ENCODE data around the gene MSI2.

The MSI2 gene

DNA sequence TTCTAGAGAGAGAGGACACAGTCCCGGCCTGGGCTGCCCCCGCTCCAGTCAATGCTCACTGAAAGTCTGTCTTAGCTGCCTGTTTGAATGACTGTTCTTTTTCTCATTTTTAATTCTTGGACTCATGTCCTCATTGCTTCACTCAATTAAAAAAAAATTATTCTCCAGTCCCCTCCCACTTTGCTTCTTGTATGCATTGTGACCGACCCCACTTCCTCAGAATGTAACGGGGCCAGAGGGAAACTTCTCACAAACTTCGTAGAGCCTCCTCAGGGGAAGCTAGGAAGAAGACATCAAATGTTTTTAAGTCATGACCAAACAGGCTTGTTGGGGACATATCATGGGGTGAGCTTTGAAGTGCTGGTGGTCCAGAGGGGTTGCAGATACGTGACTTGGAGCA lies 375.5 kb downstream of the MSI2 start:
- TF ChIP-seq, protein P1, sequence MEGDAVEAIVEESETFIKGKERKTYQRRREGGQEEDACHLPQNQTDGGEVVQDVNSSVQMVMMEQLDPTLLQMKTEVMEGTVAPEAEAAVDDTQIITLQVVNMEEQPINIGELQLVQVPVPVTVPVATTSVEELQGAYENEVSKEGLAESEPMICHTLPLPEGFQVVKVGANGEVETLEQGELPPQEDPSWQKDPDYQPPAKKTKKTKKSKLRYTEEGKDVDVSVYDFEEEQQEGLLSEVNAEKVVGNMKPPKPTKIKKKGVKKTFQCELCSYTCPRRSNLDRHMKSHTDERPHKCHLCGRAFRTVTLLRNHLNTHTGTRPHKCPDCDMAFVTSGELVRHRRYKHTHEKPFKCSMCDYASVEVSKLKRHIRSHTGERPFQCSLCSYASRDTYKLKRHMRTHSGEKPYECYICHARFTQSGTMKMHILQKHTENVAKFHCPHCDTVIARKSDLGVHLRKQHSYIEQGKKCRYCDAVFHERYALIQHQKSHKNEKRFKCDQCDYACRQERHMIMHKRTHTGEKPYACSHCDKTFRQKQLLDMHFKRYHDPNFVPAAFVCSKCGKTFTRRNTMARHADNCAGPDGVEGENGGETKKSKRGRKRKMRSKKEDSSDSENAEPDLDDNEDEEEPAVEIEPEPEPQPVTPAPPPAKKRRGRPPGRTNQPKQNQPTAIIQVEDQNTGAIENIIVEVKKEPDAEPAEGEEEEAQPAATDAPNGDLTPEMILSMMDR (conservative IDR thresholded peaks at IDR 0.05) = no peak
- no peak overlapping the region for H3K27ac ChIP-seq

DNA sequence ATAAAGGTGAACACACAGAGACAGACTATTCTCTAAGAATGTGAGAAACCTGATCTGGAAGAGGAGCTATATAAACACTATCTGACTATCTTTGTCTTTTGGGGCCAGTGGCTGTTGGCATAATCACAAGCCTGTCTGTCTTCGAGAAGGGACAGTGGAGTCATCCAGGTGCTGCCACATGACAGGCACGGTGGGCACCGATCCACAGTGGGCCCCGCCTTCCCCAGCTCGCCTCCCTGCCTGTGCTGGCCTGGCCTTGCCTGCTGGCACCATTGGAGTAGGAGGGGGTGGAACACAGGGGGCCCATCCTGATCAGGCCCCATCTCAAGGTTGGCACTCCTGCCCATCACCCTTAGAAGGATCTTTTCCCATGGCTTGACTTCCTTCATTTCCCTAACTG lies 376.0 kb downstream of the MSI2 start:
- TF ChIP-seq, protein P1 (conservative IDR thresholded peaks at IDR 0.05) = no peak
- H3K27ac ChIP-seq = no peak overlapping the region

DNA sequence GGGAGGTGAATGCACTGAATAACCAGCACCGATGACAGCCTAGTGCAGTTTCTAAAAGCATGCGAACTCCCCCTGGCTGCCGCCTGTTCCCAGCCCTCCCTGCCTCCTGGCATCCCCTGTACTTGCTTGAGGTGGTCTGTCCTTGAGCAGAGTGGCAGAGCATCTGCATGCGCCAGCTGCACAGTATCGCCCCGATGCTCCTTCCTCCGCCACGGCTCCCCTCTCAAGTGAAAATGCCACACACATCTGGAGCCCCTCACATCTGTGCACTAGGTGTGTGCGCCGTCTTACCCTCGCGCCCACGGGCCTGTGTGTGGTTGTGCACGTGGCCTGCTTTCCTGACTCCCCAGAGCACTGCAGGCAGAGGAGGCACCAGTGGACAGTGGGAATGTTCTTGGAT lies 376.9 kb downstream of the MSI2 start:
- TF ChIP-seq, protein P1 (conservative IDR thresholded peaks at IDR 0.05) = no peak
- H3K27ac ChIP-seq = no peak overlapping the region

DNA sequence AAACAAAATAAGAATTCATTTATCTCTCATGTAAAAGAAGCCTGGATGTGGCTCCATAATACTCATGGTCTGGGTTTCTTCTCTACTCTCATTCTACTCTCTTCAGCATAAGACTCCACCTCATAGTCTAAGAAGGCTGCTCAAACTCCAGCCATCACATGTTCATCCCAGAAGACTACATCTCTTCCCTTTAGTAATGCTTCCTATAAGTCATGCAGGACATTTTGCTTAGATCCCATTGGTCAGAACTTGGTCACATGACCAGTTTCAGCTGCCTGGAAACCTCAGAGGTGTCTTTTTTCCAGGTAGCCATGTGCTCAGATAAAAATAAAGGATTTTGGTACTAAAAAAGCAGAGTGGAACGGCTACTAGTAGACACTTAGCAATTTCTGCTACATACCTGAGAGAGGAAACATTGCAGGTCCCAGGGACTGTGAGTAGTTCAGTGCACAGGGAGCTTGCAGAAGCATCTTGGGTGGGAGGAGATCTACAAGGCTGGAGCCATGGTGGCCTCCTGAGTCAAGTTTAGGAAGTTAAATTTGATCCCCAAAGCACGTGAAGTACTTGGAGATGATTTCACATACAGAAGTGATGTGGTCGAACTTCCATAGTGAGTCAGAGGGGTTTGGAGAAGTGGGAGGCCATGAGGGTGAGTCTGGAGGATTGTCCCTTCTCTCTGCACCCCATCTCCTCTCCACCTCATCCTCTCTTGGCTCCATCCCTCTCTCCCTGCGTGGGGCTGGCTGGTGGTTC lies 378.6 kb downstream of the MSI2 start:
- TF ChIP-seq, protein P1 (conservative IDR thresholded peaks at IDR 0.05) = no peak
- no peak overlapping the region for H3K27ac ChIP-seq

DNA sequence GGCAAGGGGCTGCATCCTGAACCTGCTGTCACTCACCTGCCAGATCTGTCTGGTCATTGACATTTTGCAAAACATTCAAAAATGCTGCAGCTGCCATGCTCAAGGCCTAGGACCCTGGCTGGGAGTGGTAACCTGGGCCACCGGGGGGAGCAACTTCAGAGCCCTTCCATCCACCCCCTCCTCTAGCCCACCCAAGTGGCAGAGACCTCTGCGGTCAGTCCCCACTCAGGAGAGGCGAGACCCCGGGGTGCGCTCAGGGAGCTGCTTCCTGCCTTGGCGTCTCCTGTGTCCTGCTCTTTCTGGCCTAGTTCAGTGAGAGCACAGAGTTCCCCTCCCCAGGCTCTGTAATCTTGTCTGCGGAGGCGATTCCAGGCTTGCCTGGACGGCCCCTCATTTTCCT lies 380.0 kb downstream of the MSI2 start:
- no peak overlapping the region for H3K27ac ChIP-seq
- TF ChIP-seq, protein P1 (conservative IDR thresholded peaks at IDR 0.05) = no peak

DNA sequence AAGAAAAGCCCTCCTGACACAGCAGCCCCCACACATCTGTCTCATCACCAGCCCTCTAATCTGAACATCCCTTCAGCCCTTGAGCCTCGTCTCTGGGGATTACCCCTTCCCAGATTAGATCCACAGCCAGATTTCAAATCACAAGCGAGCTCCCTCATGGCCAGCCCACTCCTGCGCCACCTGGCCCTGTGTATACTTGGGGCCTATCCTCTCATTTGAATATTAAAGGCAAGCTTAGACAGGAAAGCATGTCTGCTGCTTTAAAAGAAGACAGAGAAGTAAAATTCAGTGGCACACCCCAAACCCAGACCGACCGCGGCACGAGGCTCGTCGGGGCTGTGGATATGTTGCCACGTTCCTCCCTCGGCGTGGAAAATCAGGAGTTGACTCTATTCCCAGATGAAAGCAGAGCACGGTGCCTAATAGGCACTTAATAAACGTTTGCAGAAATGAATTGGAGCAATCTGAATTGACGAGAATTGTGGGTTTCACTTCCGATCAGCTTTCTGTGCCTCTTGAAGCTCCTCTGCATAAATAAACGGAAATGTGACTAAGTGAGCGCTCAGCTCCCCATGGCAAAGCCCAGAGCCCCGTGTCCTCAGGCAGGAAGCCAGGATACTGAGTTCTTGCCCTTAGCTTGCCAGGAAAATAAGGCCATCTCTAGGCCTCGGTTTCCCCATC lies 380.8 kb downstream of the MSI2 start:
- H3K27ac ChIP-seq = no peak overlapping the region
- TF ChIP-seq, protein P1 (conservative IDR thresholded peaks at IDR 0.05) = no peak

DNA sequence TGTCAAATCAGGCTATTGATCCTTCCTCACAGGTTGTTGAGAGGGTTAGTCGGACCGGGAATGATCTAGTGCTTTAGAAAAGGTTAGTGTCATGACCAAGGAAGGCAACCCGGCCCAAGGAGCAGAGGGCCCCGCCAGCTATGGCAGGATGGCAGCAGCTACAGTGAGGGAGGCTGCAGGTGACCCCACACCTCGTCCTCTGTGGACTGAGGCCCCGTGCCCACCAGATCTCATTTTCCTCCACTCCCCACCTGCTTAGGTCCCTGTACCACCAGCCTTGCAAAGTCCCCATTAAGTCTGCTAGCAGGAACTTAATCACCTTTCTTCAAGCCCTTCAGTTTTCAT lies 381.3 kb downstream of the MSI2 start:
- TF ChIP-seq, protein P1 (conservative IDR thresholded peaks at IDR 0.05) = no peak

More for the DNA sequence above, 381.3 kb downstream of the MSI2 start:
- no peak overlapping the region for H3K27ac ChIP-seq

Measured in VCaP (cell line).